GM21367 (cell line): ENCODE data around the gene PKDREJ.
A peak's percentile ranks its signal among the peaks of the same experiment; 100 is the strongest.
"Not testable (repeated sequence)": the region's sequence is repeated elsewhere in the genome, so short reads cannot be mapped to it uniquely, and the experiment has no call there.

Experiments
- ATAC-seq: cut with Tn5 transposase; IDR thresholded peaks from one replicate; pipeline ENCODE4 v1.9.1; 2021; ENCODE audit not compliant: unreplicated experiment

Gene PKDREJ

GRCh38 chr22:46267431-46268279, 4.5 kb upstream of the PKDREJ start, which contains the start of gene TTC38:
TTC38 (plus strand) TSS chr22:46268008; CDS start chr22:46268040, 32 bp downstream.
- peak; percentile 73 for ATAC-seq

- ATAC-seq: not testable (repeated sequence)
These were observed 2.5 kb upstream of the PKDREJ start for GRCh38 chr22:46265627-46266026.

- not testable (repeated sequence) for ATAC-seq
These were observed 1.4 kb upstream of the PKDREJ start for GRCh38 chr22:46264520-46264919.

- ATAC-seq: no peak
These were observed 511 bp downstream of the PKDREJ start for GRCh38 chr22:46262449-46263215.

GRCh38 chr22:46260038-46260437, 3.1 kb downstream of the PKDREJ start:
- ATAC-seq: no peak

GRCh38 chr22:46259374-46259773, 3.8 kb downstream of the PKDREJ start:
- ATAC-seq: no peak

- ATAC-seq: no peak
These were observed 6.7 kb downstream of the PKDREJ start for GRCh38 chr22:46256358-46256958.

GRCh38 chr22:46251816-46252380, 11.2 kb downstream of the PKDREJ start:
- ATAC-seq: no peak

- ATAC-seq: no peak
These were observed 11.9 kb downstream of the PKDREJ start for GRCh38 chr22:46251266-46251665.

- ATAC-seq: peak; percentile 7
These were observed 12.4 kb downstream of the PKDREJ start for GRCh38 chr22:46250783-46251125.

- ATAC-seq: peak; percentile 72
These were observed 12.9 kb downstream of the PKDREJ start, which contains the start of gene CDPF1 for GRCh38 chr22:46250035-46250782. CDPF1 (minus strand) TSS chr22:46250293; CDS start chr22:46248284, 2,009 bp downstream.

GRCh38 chr22:46247443-46247975, 15.6 kb downstream of the PKDREJ start:
- ATAC-seq: no peak

GRCh38 chr22:46246178-46246577, 17.0 kb downstream of the PKDREJ start:
- no peak for ATAC-seq

- no peak for ATAC-seq
These were observed 17.6 kb downstream of the PKDREJ start for GRCh38 chr22:46245511-46245910.

GRCh38 chr22:46244771-46245170, 18.4 kb downstream of the PKDREJ start:
- no peak for ATAC-seq

- ATAC-seq: no peak
These were observed 21.1 kb downstream of the PKDREJ start for GRCh38 chr22:46242076-46242475.

- ATAC-seq: no peak
These were observed 21.6 kb downstream of the PKDREJ start for GRCh38 chr22:46241396-46242007.

- ATAC-seq: no peak
These were observed 22.2 kb downstream of the PKDREJ start for GRCh38 chr22:46240907-46241306.

GRCh38 chr22:46240506-46240905, 22.6 kb downstream of the PKDREJ start:
- ATAC-seq: no peak

GRCh38 chr22:46240073-46240472, 23.1 kb downstream of the PKDREJ start:
- ATAC-seq: no peak
